GM12875 (cell line): Measurements from ENCODE around the gene ULK1.

Source experiments
- H3K4me3 ChIP-seq: one replicate; pipeline ENCODE4 v1.5.1; 2011; ENCODE audit warnings: low read depth, low read length, control low read depth
- CTCF ChIP-seq: IDR thresholded peaks from 2 replicates; pipeline ENCODE4 v1.5.1; 2011; ENCODE audit warnings: low read depth, mild to moderate bottlenecking, control low read depth, inconsistent platforms, low read length, moderate library complexity, borderline replicate concordance; ENCODE audit not compliant: insufficient read depth

ULK1 gene

GRCh38 chr12:131862600-131862993 is 31.8 kb upstream of the ULK1 start:
- no peak for TF ChIP-seq CTCF
- no peak overlapping the region for H3K4me3 ChIP-seq

GRCh38 chr12:131862994-131863710 is 31.3 kb upstream of the ULK1 start:
- no peak for TF ChIP-seq CTCF
- no peak overlapping the region for H3K4me3 ChIP-seq

GRCh38 chr12:131863711-131864396 is 30.6 kb upstream of the ULK1 start:
- no peak overlapping the region for H3K4me3 ChIP-seq
- TF ChIP-seq CTCF, result no peak

- TF ChIP-seq CTCF, result no peak
- H3K4me3 ChIP-seq, result no peak overlapping the region
These were observed 30.0 kb upstream of the ULK1 start for GRCh38 chr12:131864469-131864868.

- no peak overlapping the region for H3K4me3 ChIP-seq
- TF ChIP-seq CTCF, result no peak
These were observed 29.1 kb upstream of the ULK1 start for GRCh38 chr12:131865180-131865875.

GRCh38 chr12:131867471-131867870 is 27.0 kb upstream of the ULK1 start:
- H3K4me3 ChIP-seq, result no peak overlapping the region
- no peak for TF ChIP-seq CTCF
